ENCODE results near the gene NIPSNAP2.
A peak's percentile ranks its signal among the peaks of the same experiment; 100 is the strongest.

NIPSNAP2 gene

GRCh38 chr7:55964261-55965099 is at the start of gene NIPSNAP2:
TSS of gene NIPSNAP2 (plus strand) at chr7:55964585. CDS start at chr7:55964610, 25 bp downstream.
- in situ Hi-C loops (cut with HindIII; ENCODE audit: low sequenced_read_pairs), result no loop called here
- no peak for DNase-seq (ENCODE audit: low read depth)
- peak within 1 kb of the TSS; percentile 64 for H3K4me3 ChIP-seq (ENCODE audit: low read depth, low read length)
- TF ChIP-seq CTCF (IDR thresholded peaks at IDR 0.05; ENCODE audit: low read depth, low read length, missing control alignments), result peak; percentile 23

GRCh38 chr7:55917771-55918170 is 46.6 kb upstream of the NIPSNAP2 start:
- no peak overlapping the region for H3K4me3 ChIP-seq (ENCODE audit: low read depth, low read length)
- DNase-seq (ENCODE audit: low read depth), result no peak
- in situ Hi-C loops (cut with HindIII; ENCODE audit: low sequenced_read_pairs), result no loop called here
- TF ChIP-seq CTCF (IDR thresholded peaks at IDR 0.05; ENCODE audit: low read depth, low read length, missing control alignments), result no peak

- in situ Hi-C loops (cut with HindIII; ENCODE audit: low sequenced_read_pairs), result no loop called here
- no peak overlapping the region for H3K4me3 ChIP-seq (ENCODE audit: low read depth, low read length)
- no peak for TF ChIP-seq CTCF (IDR thresholded peaks at IDR 0.05; ENCODE audit: low read depth, low read length, missing control alignments)
- DNase-seq (ENCODE audit: low read depth), result no peak
These were observed 36.2 kb upstream of the NIPSNAP2 start for GRCh38 chr7:55928006-55928767.

- no peak overlapping the region for H3K4me3 ChIP-seq (ENCODE audit: low read depth, low read length)
- no peak for DNase-seq (ENCODE audit: low read depth)
- no peak for TF ChIP-seq CTCF (IDR thresholded peaks at IDR 0.05; ENCODE audit: low read depth, low read length, missing control alignments)
- in situ Hi-C loops (cut with HindIII; ENCODE audit: low sequenced_read_pairs), result no loop called here
These were observed 32.8 kb upstream of the NIPSNAP2 start for GRCh38 chr7:55931421-55932151.

DNA sequence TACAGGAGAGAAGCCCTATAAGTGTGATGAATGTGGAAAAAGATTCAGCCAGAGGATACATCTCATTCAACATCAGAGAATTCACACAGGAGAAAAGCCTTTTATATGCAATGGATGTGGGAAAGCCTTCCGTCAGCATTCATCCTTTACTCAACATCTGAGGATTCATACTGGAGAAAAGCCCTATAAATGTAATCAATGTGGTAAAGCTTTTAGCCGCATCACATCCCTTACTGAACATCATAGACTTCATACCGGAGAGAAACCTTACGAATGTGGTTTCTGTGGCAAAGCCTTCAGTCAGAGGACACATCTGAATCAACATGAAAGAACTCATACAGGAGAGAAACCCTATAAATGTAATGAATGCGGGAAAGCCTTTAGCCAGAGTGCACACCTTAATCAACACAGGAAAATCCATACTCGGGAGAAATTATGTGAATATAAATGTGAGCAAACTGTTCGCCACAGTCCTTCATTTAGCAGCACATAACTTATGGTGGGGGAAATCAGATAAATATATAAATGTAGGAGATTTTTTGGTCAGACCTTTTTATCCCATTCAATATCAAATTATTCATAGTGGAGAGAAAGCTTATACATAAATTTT is 24.8 kb upstream of the NIPSNAP2 start:
- H3K4me3 ChIP-seq (ENCODE audit: low read depth, low read length), result no peak overlapping the region
- in situ Hi-C loops (cut with HindIII; ENCODE audit: low sequenced_read_pairs), result no loop called here
- no peak for TF ChIP-seq CTCF (IDR thresholded peaks at IDR 0.05; ENCODE audit: low read depth, low read length, missing control alignments)
- no peak for DNase-seq (ENCODE audit: low read depth)

DNA sequence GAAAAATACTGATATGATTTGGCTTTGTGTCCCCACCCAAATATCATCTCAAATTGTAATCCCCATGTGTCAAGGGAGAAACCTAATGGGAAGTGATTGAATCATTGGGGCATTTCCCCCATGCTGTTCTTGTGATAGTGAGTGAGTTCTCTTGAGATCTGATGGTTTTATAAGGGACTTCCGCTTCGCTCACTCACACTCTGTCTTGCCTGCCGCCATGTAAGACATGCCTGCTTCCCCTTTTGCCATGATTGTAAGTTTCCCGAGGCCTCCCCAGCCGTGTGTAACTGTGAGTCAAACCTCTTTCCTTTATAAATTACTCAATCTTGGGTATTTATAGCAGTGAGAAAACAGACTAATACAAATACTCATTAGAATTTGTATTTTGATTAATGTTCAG is 17.8 kb upstream of the NIPSNAP2 start:
- in situ Hi-C loops (cut with HindIII; ENCODE audit: low sequenced_read_pairs), result no loop called here
- no peak for TF ChIP-seq CTCF (IDR thresholded peaks at IDR 0.05; ENCODE audit: low read depth, low read length, missing control alignments)
- H3K4me3 ChIP-seq (ENCODE audit: low read depth, low read length), result no peak overlapping the region
- DNase-seq (ENCODE audit: low read depth), result no peak
